Measurements from ENCODE around the gene GSTM4. TPM values are rescaled to one million over a fixed set of nuclear protein-coding genes. Genes with fewer than 3 reads are reported as not detected.
"Not testable (repeated sequence)": the region's sequence is repeated elsewhere in the genome, so short reads cannot be mapped to it uniquely, and the experiment has no call there.

Gene GSTM4
- polyA plus RNA-seq, 1 donor from 2014 or later = 0.71 TPM

DNA sequence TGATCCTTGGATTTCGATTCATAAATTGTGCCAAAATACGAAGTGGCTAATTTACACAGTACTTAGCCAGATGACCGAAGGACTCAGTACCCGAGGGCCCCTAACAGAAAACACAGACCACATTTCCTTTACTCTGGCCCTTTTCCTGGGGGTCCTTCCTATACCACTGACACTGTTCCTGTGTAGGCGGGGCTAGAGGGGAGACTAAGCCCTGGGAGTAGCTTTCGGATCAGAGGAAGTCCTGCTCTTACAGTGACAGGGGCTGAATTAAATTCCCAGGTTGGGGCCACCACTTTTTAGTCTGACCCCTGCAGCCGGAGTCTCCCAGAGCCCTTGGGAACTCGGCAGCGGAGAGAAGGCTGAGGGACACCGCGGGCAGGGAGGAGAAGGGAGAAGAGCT is 31.2 kb downstream of the GSTM4 start:
- H3K27me3 ChIP-seq (ENCODE audit: insufficient read depth, low read depth, low read length); H3K9me2 ChIP-seq (ENCODE audit: insufficient read depth, low read length); H4K20me1 ChIP-seq (ENCODE audit: insufficient read depth); H3K27ac ChIP-seq (ENCODE audit: low read length); H3K79me2 ChIP-seq (replicated peaks; ENCODE audit: insufficient read depth, low read length); H3F3A ChIP-seq (ENCODE audit: insufficient read depth, low read length, poor library complexity, severe bottlenecking); H2AFZ ChIP-seq (ENCODE audit: low read depth, low read length); H3K36me3 ChIP-seq (ENCODE audit: insufficient read depth, low read length); H3K4me3 ChIP-seq (ENCODE audit: low read length); H3K9me3 ChIP-seq (ENCODE audit: low read length); H3K9ac ChIP-seq (ENCODE audit: low read length); H3K4me2 ChIP-seq (ENCODE audit: low read length): not testable (repeated sequence)

DNA sequence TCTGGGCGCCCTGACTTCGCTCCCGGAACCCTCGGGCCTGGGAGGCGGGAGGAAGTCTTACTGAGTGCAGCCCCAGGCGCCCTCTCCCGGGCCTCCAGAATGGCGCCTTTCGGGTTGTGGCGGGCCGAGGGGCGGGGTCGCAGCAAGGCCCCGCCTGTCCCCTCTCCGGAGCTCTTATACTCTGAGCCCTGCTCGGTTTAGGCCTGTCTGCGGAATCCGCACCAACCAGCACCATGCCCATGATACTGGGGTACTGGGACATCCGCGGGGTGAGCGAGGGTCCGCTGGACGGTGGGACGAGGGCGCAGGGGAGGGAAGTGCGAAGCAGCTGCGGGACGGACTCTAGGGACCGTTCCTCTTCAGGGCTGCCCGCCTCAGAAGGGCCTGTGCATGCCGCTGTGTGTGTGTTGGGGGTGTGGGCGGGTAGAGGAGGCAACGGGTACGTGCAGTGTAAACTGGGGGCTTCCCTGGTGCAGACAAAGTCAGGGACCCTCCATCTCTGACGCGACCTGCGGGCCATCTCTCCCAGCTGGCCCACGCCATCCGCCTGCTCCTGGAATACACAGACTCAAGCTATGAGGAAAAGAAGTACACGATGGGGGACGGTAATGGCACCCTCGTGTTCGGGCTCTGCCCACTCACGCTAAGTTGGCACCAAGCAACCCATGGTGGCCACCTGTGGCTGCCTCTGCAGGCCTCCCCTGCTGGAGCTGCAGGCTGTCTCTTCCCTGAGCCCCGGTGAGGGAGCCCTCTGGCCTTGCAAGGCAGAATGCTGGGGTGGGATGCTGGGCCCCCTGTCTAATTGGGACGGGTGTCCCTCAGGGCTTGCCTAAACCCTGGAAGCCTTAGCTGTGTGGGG is 32.0 kb downstream of the GSTM4 start, which contains the start of gene GSTM1:
GSTM1 (plus strand) TSS at position 177 of the 859 bp plus-strand sequence; CDS start at position 234, 57 bp downstream.
- Histone ChIP-seq H3K79me2 (replicated peaks; ENCODE audit: insufficient read depth, low read length) (no peaks in the 10 kb centered on the region), H3K4me2 (ENCODE audit: low read length) (no peak within 1 kb of the TSS), H3K9me2 (ENCODE audit: insufficient read depth, low read length) (no peaks in the 10 kb centered on the region), H3K9me3 (ENCODE audit: low read length) (no peaks in the 10 kb centered on the region), H3F3A (ENCODE audit: insufficient read depth, low read length, poor library complexity, severe bottlenecking) (no peaks in the 10 kb centered on the region), H3K9ac (ENCODE audit: low read length) (no peak within 1 kb of the TSS), H3K4me3 (ENCODE audit: low read length) (no peak within 1 kb of the TSS), H3K27ac (ENCODE audit: low read length) (no peak within 1 kb of the TSS), H3K36me3 (ENCODE audit: insufficient read depth, low read length) (no peaks in the 10 kb centered on the region), H4K20me1 (ENCODE audit: insufficient read depth) (no peaks in the 10 kb centered on the region), H2AFZ (ENCODE audit: low read depth, low read length) (no peak within 1 kb of the TSS), H3K27me3 (ENCODE audit: insufficient read depth, low read depth, low read length) (no peaks in the 10 kb centered on the region)
- no peak for TF ChIP-seq POLR2AphosphoS5 (IDR thresholded peaks at IDR 0.05)
- TF ChIP-seq, protein P1, sequence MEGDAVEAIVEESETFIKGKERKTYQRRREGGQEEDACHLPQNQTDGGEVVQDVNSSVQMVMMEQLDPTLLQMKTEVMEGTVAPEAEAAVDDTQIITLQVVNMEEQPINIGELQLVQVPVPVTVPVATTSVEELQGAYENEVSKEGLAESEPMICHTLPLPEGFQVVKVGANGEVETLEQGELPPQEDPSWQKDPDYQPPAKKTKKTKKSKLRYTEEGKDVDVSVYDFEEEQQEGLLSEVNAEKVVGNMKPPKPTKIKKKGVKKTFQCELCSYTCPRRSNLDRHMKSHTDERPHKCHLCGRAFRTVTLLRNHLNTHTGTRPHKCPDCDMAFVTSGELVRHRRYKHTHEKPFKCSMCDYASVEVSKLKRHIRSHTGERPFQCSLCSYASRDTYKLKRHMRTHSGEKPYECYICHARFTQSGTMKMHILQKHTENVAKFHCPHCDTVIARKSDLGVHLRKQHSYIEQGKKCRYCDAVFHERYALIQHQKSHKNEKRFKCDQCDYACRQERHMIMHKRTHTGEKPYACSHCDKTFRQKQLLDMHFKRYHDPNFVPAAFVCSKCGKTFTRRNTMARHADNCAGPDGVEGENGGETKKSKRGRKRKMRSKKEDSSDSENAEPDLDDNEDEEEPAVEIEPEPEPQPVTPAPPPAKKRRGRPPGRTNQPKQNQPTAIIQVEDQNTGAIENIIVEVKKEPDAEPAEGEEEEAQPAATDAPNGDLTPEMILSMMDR (IDR thresholded peaks at IDR 0.05; ENCODE audit: poor library complexity, severe bottlenecking) = no peak
- TF ChIP-seq SMC3 (conservative IDR thresholded peaks at IDR 0.05; ENCODE audit: poor library complexity) = no peak
- TF ChIP-seq TAF1 (IDR thresholded peaks at IDR 0.05; ENCODE audit: low read depth) = no peak
- no peak for TF ChIP-seq RAD21 (conservative IDR thresholded peaks at IDR 0.05)
- TF ChIP-seq, protein P2, sequence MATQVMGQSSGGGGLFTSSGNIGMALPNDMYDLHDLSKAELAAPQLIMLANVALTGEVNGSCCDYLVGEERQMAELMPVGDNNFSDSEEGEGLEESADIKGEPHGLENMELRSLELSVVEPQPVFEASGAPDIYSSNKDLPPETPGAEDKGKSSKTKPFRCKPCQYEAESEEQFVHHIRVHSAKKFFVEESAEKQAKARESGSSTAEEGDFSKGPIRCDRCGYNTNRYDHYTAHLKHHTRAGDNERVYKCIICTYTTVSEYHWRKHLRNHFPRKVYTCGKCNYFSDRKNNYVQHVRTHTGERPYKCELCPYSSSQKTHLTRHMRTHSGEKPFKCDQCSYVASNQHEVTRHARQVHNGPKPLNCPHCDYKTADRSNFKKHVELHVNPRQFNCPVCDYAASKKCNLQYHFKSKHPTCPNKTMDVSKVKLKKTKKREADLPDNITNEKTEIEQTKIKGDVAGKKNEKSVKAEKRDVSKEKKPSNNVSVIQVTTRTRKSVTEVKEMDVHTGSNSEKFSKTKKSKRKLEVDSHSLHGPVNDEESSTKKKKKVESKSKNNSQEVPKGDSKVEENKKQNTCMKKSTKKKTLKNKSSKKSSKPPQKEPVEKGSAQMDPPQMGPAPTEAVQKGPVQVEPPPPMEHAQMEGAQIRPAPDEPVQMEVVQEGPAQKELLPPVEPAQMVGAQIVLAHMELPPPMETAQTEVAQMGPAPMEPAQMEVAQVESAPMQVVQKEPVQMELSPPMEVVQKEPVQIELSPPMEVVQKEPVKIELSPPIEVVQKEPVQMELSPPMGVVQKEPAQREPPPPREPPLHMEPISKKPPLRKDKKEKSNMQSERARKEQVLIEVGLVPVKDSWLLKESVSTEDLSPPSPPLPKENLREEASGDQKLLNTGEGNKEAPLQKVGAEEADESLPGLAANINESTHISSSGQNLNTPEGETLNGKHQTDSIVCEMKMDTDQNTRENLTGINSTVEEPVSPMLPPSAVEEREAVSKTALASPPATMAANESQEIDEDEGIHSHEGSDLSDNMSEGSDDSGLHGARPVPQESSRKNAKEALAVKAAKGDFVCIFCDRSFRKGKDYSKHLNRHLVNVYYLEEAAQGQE (IDR thresholded peaks at IDR 0.05; ENCODE audit: borderline replicate concordance) = no peak
- TF ChIP-seq MXI1 (conservative IDR thresholded peaks at IDR 0.05; ENCODE audit: poor library complexity, severe bottlenecking) = no peak
- TF ChIP-seq EP300 (conservative IDR thresholded peaks at IDR 0.05; ENCODE audit: poor library complexity, severe bottlenecking) = no peak
- TF ChIP-seq EZH2 (IDR thresholded peaks at IDR 0.05; ENCODE audit: borderline replicate concordance, insufficient read depth, low read length, poor library complexity, severe bottlenecking) = no peak
